GM18951 (cell line): ENCODE results near the gene IGSF10.

Source experiments
- POLR2A ChIP-seq: IDR thresholded peaks from 4 replicates; pipeline ENCODE4 v1.6.1; 2011; ENCODE audit warnings: mild to moderate bottlenecking; ENCODE audit not compliant: insufficient read length, insufficient read depth; ENCODE audit errors: extremely low read depth
- in situ Hi-C: fragments of 300-500 bp; cut with MboI; formaldehyde crosslinking; loops from one replicate; pipeline ENCODE4 v1.12.0; 2022; ENCODE audit warnings: low sequenced_read_pairs, mixed read lengths, inconsistent platforms; ENCODE audit not compliant: unreplicated experiment

Gene IGSF10

GRCh38 chr3:151477591-151478334, 16.9 kb upstream of the IGSF10 start:
- no peak for TF ChIP-seq POLR2A
- in situ Hi-C loops = no loop called here

GRCh38 chr3:151476344-151477018, 15.6 kb upstream of the IGSF10 start:
- no peak for TF ChIP-seq POLR2A
- in situ Hi-C loops = no loop called here

GRCh38 chr3:151468284-151468917, 7.5 kb upstream of the IGSF10 start:
- TF ChIP-seq POLR2A = no peak
- in situ Hi-C loops = no loop called here

GRCh38 chr3:151467069-151467468, 6.2 kb upstream of the IGSF10 start:
- in situ Hi-C loops = no loop called here
- TF ChIP-seq POLR2A = no peak

- in situ Hi-C loops = no loop called here
- no peak for TF ChIP-seq POLR2A
Observed at GRCh38 chr3:151462991-151463390, 2.1 kb upstream of the IGSF10 start.

- TF ChIP-seq POLR2A = no peak
- in situ Hi-C loops = no loop called here
Observed at GRCh38 chr3:151462278-151462780, 1.5 kb upstream of the IGSF10 start.

GRCh38 chr3:151460228-151460627, 633 bp downstream of the IGSF10 start:
- in situ Hi-C loops = no loop called here

GRCh38 chr3:151459358-151459757, 1.5 kb downstream of the IGSF10 start:
- in situ Hi-C loops = no loop called here
- no peak for TF ChIP-seq POLR2A

More at GRCh38 chr3:151460228-151460627, 633 bp downstream of the IGSF10 start:
- TF ChIP-seq POLR2A = no peak

GRCh38 chr3:151456065-151456464, 4.8 kb downstream of the IGSF10 start:
- in situ Hi-C loops = no loop called here
- no peak for TF ChIP-seq POLR2A

- in situ Hi-C loops = no loop called here
Observed at GRCh38 chr3:151452841-151453240, 8.0 kb downstream of the IGSF10 start.

GRCh38 chr3:151452368-151452767, 8.5 kb downstream of the IGSF10 start:
- TF ChIP-seq POLR2A = no peak
- in situ Hi-C loops = no loop called here

More at GRCh38 chr3:151452841-151453240, 8.0 kb downstream of the IGSF10 start:
- no peak for TF ChIP-seq POLR2A

GRCh38 chr3:151446002-151446340, 14.9 kb downstream of the IGSF10 start:
- in situ Hi-C loops = loop anchor here (25.0 kb wide), 1 partner anchor 391 kb away; no protein-coding TSS in a partner anchor
- TF ChIP-seq POLR2A = no peak

GRCh38 chr3:151445273-151446001, 15.4 kb downstream of the IGSF10 start:
- in situ Hi-C loops = loop anchor here (25.0 kb wide), 1 partner anchor 392 kb away; no protein-coding TSS in a partner anchor

GRCh38 chr3:151443583-151443982, 17.3 kb downstream of the IGSF10 start:
- in situ Hi-C loops = loop anchor here (25.0 kb wide), 1 partner anchor 394 kb away; no protein-coding TSS in a partner anchor
- no peak for TF ChIP-seq POLR2A

More at GRCh38 chr3:151445273-151446001, 15.4 kb downstream of the IGSF10 start:
- no peak for TF ChIP-seq POLR2A
